GM19468 (cell line): ENCODE data around the gene TMEM164.
"Not testable (repeated sequence)": the region's sequence is repeated elsewhere in the genome, so short reads cannot be mapped to it uniquely, and the experiment has no call there.

ENCODE experiments used
- ATAC-seq: cut with Tn5 transposase; IDR thresholded peaks from one replicate; pipeline ENCODE4 v1.9.1; 2021; ENCODE audit warnings: mild to moderate bottlenecking, moderate library complexity, moderate number of reproducible peaks; ENCODE audit not compliant: unreplicated experiment; ENCODE audit errors: extremely low read depth

The TMEM164 gene

DNA sequence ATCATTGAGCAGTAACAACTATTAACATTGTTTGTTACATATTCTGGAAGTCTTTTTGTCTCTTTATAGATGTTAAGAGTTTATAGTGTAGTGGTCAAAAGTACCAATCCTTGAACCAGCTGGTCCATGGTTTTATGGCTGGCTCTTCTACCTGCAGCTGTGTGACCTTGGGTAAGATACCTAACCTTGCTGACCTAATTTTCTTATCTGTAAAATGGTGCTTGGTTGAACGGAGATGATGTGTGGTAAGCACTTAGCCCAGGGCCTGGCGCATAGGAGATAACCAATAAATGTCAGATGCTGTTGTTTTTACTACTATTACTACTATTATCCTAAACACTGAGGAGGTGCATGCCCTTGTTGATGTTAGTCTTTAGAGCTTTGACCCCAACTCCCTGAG lies 116.6 kb downstream of the TMEM164 start:
- ATAC-seq: no peak

DNA sequence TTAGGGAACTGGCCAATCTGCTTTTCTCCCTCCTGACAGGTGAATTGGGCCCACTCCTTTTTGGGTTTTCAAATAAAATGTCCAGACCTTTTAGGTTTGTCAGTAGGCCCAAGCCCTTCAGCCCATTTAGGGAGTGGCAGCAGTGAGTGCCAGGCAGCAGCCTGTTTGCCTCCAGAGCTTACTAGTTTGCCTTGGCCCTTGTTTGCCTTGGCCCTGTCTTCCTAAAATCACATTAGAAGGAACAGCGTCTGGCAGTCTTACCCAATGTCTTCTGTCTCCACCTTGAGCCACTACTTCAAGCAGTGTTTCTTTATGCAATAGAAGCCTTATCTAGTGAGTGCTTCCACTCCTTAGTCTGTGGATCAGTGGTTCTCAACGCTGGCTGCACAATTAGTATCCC lies 117.1 kb downstream of the TMEM164 start:
- ATAC-seq: no peak

- no peak for ATAC-seq
Observed at GRCh38 chrX:110123331-110123782, 120.4 kb downstream of the TMEM164 start.

- ATAC-seq: no peak
Observed at GRCh38 chrX:110125446-110126162, 122.7 kb downstream of the TMEM164 start.

DNA sequence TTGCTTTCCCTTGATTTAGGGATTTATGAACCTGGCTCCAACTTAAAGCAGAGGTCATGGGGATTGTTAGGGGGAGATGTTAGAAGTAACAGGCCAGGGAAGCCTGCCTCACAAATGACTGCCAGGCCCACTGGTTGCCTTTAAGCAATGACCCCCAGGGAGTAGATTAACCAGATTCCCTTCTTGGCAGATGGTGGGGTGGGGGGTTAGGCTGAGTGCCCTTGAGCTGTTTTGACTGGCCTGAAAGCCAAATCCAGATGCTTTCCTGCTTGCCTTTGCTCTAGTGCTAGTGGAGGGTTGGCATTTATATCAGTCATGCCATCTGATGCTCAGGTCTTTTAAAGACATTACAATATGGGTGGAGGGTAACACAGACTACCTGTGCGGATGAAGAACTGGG lies 128.1 kb downstream of the TMEM164 start:
- ATAC-seq: no peak

- no peak for ATAC-seq
Observed at GRCh38 chrX:110132450-110133114, 129.7 kb downstream of the TMEM164 start.

- no peak for ATAC-seq
Observed at GRCh38 chrX:110133735-110134370, 130.9 kb downstream of the TMEM164 start.

GRCh38 chrX:110135618-110136017 lies 132.7 kb downstream of the TMEM164 start:
- ATAC-seq: no peak

- ATAC-seq: no peak
Observed at GRCh38 chrX:110136136-110136535, 133.2 kb downstream of the TMEM164 start.

GRCh38 chrX:110138557-110138956 lies 135.6 kb downstream of the TMEM164 start:
- no peak for ATAC-seq

GRCh38 chrX:110139172-110139571 lies 136.3 kb downstream of the TMEM164 start:
- no peak for ATAC-seq

GRCh38 chrX:110142096-110142495 lies 139.2 kb downstream of the TMEM164 start:
- no peak for ATAC-seq

DNA sequence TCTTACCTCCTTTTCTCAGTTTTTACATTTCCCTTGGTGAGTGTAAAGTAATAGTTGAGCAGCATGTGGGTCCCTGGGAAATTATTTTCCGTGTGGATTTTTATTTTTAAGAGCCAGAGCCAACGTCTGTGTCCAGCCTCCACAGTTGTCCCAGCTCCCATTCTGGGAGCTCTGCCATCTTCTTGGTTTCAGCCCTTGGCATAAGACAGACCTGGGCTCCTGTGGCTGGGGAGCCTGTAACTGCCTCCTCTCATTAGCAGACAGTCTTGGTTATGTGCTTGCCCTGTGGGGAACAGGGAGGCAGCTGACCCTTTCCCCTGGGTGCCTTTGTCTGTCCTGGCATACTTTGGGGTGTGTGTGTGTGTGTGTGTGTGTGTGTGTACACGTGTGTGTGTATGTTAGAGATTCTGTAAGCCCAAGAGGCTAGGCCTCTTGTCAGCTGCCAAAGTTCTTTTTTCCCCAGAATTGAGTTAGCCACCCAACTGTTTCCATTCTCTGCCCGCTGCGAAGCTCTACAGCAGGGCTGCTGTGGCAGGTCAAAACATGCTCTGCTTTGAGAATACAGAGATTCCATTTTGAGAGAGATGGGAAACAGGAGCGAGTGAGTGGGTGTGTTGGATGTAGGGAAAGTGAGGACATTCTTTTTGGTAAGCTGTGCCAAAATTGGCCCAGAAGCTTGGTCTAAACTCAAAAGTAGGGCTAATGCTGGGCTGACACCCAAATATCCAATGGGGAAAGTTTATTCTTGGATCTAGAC lies 140.7 kb downstream of the TMEM164 start:
- no peak for ATAC-seq

GRCh38 chrX:110145311-110145710 lies 142.4 kb downstream of the TMEM164 start:
- ATAC-seq: no peak

DNA sequence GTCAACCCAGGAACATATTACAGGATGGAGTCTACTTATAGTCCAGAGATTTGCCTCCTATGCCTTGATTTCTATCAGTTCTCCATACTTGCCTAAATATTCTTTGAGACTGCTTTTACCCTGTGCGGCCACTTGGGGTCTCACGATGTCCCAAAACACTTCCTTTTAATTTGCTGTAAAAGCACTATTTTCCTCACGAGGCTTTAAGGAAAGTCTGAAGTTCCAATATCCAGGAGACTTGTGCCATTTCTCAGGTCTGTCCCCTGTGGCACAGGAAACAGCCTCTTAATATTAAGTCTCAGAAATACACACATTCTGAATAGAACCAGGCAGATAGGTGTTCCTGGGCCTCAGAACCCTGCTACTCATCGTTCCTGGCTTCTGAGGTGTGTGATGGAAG lies 142.9 kb downstream of the TMEM164 start:
- no peak for ATAC-seq

DNA sequence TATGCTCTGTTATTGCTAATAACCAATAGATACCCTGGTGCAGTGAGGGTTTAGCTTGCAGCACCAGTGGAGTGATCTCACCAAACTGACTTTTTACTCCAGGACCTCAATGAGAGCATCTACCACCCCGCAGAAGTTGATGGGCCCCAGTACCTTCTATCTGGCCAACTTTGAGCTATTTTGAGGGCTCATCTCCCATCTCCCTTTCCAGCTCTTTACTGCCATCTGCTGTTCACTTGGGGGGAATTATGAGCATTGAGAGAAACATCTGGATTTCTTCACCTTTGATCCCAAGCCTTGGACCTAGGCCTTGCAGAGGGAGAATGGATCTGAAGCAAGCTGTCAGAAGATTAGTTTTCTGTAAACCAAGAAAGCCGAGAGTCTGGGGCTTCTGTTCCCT lies 143.6 kb downstream of the TMEM164 start:
- ATAC-seq: no peak

DNA sequence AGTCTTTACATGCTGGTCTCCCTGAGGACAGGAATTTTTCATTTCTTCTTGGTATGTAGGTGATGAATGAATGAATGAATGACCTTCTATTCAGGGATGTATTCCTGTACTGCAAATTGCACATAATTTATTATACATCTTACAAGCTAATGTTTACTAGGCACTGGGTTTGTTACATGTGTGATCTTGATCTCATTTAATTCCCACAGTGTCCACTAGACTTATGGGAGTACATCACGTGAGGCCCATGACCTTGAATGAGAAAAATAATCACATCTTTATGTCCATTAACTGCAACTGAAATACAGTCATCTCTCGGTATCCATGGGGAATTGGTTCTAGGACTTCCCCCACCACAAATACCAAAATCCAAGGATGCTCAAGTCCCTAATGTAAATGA lies 150.3 kb downstream of the TMEM164 start:
- ATAC-seq: no peak

DNA sequence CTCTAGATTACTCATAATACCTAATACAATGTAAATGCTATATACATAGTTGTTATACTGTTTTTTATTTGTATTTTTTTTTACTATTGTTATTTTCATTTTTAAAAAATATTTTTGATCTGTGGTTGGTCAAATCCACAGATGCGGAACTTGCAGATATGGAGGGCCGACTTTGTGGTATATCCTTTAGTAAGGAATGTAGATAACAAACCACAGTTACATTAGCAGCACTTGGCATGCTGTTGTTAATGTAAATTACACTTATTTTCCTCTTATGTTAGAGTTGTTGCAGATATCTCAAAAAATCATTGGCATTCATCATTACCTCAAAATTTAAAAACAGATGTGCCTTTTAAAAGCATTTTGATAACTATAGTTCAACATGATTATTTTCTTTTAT lies 151.0 kb downstream of the TMEM164 start:
- no peak for ATAC-seq

DNA sequence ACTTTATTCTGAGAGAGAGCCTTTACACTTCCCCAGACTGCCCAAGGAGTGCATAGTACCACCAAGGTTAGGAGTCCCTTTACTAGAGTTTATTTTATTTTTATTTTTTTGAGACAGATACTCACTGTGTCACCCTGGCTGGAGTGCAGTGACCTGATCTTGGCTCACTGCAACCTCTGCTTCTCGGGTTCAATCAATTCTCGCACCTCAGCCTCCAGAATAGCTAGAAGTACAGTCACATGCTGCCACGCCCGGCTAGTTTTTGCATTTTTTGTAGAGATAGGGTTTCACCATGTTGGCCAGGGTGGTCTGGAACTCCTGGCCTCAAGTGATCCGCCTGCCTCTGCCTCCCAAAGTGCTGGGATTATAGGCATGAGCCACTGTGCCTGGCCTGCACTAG lies 151.4 kb downstream of the TMEM164 start:
- not testable (repeated sequence) for ATAC-seq

DNA sequence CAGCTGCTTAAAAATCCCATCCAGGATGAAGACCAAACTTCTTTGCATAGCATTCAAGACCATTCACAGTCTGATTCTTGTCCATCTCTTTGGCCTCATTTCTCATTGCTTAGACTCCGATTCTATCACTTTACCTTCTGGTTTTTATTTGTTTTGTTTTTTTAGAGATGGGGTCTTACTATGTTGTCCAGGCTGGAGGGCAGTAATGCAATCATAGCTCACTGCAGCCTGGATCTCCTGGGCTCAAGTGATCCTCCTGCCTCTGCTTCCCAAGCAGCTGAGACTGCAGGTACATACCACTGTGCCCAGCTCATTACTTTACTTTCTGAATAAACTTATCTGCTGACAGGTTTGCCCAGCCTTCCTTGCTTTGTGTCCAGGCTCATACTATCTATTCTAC lies 152.8 kb downstream of the TMEM164 start:
- no peak for ATAC-seq
